NAMALWA (cell line): Measurements from ENCODE around the gene SLC25A39.

ENCODE experiments used
- DNase-seq: peaks from one replicate; pipeline ENCODE4 v3.0.0-alpha.2; 2015; ENCODE audit warnings: low spot score

SLC25A39 gene

GRCh38 chr17:44273607-44274006 is 51.0 kb downstream of the SLC25A39 start:
- no peak for DNase-seq

GRCh38 chr17:44272954-44273353 is 51.7 kb downstream of the SLC25A39 start:
- DNase-seq: no peak

- DNase-seq: no peak
Measured at GRCh38 chr17:44272321-44272951, 52.2 kb downstream of the SLC25A39 start.
